ENCODE data around the gene SRRM3.
"Not testable (repeated sequence)": the region's sequence is repeated elsewhere in the genome, so short reads cannot be mapped to it uniquely, and the experiment has no call there.

- TF ChIP-seq, protein P1, sequence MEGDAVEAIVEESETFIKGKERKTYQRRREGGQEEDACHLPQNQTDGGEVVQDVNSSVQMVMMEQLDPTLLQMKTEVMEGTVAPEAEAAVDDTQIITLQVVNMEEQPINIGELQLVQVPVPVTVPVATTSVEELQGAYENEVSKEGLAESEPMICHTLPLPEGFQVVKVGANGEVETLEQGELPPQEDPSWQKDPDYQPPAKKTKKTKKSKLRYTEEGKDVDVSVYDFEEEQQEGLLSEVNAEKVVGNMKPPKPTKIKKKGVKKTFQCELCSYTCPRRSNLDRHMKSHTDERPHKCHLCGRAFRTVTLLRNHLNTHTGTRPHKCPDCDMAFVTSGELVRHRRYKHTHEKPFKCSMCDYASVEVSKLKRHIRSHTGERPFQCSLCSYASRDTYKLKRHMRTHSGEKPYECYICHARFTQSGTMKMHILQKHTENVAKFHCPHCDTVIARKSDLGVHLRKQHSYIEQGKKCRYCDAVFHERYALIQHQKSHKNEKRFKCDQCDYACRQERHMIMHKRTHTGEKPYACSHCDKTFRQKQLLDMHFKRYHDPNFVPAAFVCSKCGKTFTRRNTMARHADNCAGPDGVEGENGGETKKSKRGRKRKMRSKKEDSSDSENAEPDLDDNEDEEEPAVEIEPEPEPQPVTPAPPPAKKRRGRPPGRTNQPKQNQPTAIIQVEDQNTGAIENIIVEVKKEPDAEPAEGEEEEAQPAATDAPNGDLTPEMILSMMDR (IDR thresholded peaks at IDR 0.05; ENCODE audit: low read depth, low read length): not testable (repeated sequence)
- TF ChIP-seq POLR2A (IDR thresholded peaks at IDR 0.05; ENCODE audit: extremely low read depth, insufficient read length); MAX (IDR thresholded peaks at IDR 0.05; ENCODE audit: low read depth, low read length): not testable (repeated sequence)
These were observed 24.7 kb upstream of the SRRM3 start for GRCh38 chr7:76176951-76177350.

Data from NB4 (cell line).